NCI-H345 treated with DMSO at 0.1 percent for 48 hours (cell line): ENCODE data around the gene CNDP2.
"Not testable (repeated sequence)": the region's sequence is repeated elsewhere in the genome, so short reads cannot be mapped to it uniquely, and the experiment has no call there.

Source experiments
- DNase-seq: peaks from one replicate; lab custom pipeline; 2025; ENCODE audit not compliant: unreplicated experiment; lab: John Stamatoyannopoulos, UW

The CNDP2 gene

GRCh38 chr18:74534150-74534969 lies 38.2 kb downstream of the CNDP2 start, which contains the start of gene CNDP1:
TSS of gene CNDP1 (plus strand) at chr18:74534500. CDS start at chr18:74534668, 168 bp downstream.
- DNase-seq: no peak

- no peak for DNase-seq
Measured at GRCh38 chr18:74534981-74535649, 39.0 kb downstream of the CNDP2 start.

DNA sequence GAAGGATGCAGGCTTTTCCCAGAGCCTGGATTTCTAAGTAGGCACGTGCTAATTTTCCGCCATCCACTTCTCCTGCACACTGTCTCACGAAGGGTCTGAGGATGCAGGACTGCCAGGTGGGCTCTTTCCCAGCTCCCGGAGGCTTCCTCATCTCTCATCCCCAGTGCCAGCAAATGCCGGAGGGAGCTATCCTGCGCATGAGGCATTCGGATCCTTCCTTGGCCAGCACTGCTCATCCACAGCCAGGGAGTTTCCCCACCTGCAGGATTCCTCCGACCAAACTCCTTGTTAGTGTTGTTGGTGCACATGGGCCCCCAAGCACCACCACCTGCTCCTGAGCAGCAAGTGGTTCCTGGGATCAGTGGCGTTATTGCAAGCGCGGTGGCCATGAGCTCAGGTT lies 43.1 kb downstream of the CNDP2 start:
- no peak for DNase-seq

- DNase-seq: peak; percentile 7
Measured at GRCh38 chr18:74540652-74541421, 44.7 kb downstream of the CNDP2 start.

DNA sequence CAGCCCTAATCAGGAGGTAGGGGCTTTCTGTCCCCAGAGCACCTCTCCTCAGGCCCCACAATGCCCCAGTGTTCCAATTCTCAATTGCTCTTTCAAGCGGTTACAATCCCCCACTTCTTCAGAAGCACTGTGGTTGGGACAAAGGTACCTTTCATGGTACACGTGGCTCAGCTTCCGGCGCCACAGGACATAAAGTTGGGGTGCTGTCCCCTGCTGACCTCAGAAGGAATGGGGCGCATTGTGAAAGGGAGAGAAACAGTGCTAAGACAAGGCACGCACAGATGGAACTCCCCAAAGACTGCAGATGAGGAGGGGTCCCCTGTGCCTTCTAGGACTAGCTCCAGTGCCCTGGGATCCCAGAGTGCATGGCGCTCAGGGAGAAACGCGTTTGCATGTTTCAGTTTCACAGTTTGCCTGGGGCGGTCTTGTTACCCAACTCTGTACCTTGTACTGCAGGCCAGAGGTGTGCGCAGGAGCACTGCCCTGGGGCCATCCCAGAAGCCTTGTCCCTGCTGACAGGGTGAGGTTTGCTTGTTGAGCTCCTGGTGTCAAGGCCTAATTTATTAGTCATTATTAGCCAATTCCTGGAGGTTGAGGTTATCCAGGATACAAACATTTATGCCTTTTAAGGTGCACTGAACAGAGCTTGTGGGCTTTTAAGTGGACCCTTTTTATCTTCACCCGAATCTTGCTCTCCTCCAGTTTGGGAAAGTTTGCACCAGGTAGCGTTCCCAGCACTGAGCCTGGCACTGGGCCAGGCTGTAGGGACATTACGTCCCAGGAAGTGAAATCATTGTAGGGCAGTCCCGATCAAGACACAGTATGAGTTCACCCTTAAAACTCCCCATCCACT lies 45.8 kb downstream of the CNDP2 start:
- DNase-seq: no peak

GRCh38 chr18:74544898-74545297 lies 48.7 kb downstream of the CNDP2 start:
- no peak for DNase-seq

GRCh38 chr18:74546007-74546406 lies 49.8 kb downstream of the CNDP2 start:
- DNase-seq: no peak

- no peak for DNase-seq
Measured at GRCh38 chr18:74546751-74547530, 50.8 kb downstream of the CNDP2 start.

DNA sequence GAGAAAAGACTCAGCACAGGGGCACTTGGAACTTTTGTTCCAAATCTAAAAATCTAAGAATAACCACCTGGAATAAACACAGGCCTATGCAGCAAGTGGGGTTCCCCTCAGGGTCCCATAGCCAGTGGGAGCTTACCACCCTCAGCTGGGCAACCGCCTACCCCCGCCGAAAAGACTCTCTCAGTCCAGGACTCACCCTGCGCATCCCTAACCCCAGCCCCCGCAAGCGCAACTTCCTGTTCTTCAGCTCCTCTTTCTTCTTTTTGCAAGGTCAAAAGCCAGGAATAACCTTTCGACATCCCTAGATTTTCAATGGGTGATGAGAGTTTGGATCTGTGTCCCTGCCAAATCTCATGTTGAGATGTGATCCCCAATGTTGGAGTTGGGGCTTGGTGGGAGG lies 51.7 kb downstream of the CNDP2 start:
- DNase-seq: no peak

GRCh38 chr18:74549591-74550104 lies 53.5 kb downstream of the CNDP2 start:
- no peak for DNase-seq

DNA sequence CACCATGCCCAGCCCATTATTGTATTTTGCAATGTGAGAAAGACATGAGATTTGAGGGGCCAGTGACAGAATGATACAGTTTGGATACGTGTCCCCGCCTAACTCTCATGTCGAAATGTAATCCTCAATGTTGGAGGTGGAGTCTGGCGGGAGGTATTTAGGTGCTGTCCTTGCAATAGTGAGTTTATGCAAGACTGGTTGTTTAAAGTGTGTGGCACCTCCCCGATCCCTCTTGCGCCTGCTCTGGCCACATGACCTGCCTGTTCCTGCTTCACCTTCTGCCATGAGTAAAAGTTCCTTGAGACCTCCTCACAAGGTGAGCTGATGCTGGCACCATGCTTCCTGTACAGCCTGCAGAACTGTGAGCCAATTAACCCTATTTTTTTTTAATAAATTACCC lies 54.7 kb downstream of the CNDP2 start:
- no peak for DNase-seq

DNA sequence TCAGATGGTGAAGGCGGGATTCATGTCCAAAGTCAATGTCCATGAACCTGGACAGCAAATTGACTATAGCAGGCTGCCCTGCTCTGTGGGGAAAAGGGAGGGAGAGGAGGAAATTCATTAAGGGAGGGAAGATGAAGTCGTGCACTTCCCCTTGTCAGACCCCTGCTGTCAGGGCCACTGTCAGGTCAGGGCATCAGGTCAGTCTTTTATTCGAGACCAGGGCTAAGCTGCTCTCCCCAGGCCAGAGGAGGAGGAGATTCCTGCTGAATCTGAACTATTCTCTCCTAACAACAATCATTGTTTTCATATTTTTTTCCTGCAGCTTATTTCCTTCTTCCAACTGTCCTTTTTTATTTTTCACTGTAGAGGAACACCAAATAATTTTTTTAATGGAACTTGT lies 55.3 kb downstream of the CNDP2 start:
- DNase-seq: no peak

- peak; percentile 85 for DNase-seq
Measured at GRCh38 chr18:74551936-74552555, 55.9 kb downstream of the CNDP2 start.

- DNase-seq: no peak
Measured at GRCh38 chr18:74556126-74556525, 60.0 kb downstream of the CNDP2 start.

GRCh38 chr18:74558096-74558495 lies 61.9 kb downstream of the CNDP2 start:
- DNase-seq: no peak

DNA sequence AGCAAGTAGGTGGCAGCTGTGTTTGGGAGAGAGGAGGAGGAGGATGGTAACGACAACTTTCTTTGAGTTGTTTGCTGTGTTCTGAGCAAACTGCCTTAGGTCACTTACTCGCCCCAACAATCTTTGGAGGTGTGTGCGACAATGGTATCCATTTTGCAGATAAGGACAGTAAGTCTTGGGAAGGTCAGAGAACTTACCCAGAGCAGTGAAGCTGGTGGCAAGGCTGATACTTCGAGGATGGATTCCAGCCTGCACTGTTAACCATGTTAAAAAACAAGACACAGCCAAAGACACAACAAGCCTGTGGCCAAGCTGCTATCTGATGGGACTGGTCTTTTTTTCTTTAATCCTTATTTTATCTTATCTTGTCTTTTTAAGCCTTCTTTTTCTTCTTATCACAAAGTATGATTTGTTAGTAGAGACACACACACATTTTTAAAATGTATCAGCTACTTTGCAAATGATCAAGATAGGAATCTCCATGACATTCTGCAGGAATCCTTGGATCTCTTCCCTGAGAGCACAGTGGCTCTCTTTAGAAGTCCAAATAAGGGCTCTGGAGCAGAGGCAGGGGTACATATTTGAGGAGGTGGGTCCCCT lies 66.1 kb downstream of the CNDP2 start:
- no peak for DNase-seq

DNA sequence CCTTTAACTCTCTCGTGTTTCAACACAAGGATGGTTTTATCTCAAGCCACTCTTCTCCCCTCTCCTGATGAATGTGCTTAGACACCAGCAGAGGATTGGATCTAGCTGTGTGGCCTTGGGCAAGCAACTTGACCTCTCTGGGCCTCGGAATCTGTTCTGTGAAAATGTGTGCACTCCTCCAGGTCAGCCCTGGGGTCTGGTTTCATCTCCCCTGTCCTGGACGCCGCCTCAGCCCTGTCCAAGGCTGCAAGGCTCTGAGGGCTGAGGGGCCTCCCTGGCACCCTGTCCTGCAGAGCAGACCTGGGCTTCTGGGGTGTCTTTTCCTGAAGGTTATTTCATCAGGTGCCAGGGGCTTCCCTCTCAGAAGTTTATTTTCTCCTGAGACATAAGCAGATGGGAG lies 66.6 kb downstream of the CNDP2 start:
- DNase-seq: no peak

- DNase-seq: no peak
Measured at GRCh38 chr18:74563999-74564398, 67.8 kb downstream of the CNDP2 start.

DNA sequence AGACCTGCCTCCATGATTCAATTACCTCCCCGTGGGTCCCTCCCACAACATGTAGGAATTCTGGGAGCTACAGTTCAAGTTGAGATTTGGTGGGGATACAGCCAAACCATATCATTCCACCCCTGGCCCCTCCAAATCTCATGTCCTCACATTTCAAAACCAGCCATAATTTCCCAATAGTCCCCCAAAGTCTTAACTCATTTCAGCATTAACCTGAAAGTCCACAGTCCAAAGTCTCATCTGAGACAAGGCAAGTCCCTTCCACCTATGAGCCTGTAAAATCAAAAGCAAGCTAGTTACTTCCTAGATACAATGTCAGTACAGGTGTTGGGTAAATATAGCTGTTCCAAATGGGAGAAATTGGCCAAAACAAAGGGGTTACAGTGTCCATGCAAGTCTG lies 69.0 kb downstream of the CNDP2 start:
- not testable (repeated sequence) for DNase-seq
